ENCODE measurements around the gene PPIF.

PPIF gene

GRCh38 chr10:79301754-79302530, 45.3 kb upstream of the PPIF start:
- no peak for TF ChIP-seq SIN3A (IDR thresholded peaks at IDR 0.05; ENCODE audit: borderline replicate concordance, insufficient read depth, low read length)
- no peak for TF ChIP-seq POLR2AphosphoS5 (IDR thresholded peaks at IDR 0.05; ENCODE audit: low read depth, low read length)
- no peak for TF ChIP-seq FOXP2 (optimal IDR thresholded peaks at IDR 0.05; ENCODE audit: borderline replicate concordance, extremely low read depth, extremely low read length, insufficient read depth)
- TF ChIP-seq, protein P1, sequence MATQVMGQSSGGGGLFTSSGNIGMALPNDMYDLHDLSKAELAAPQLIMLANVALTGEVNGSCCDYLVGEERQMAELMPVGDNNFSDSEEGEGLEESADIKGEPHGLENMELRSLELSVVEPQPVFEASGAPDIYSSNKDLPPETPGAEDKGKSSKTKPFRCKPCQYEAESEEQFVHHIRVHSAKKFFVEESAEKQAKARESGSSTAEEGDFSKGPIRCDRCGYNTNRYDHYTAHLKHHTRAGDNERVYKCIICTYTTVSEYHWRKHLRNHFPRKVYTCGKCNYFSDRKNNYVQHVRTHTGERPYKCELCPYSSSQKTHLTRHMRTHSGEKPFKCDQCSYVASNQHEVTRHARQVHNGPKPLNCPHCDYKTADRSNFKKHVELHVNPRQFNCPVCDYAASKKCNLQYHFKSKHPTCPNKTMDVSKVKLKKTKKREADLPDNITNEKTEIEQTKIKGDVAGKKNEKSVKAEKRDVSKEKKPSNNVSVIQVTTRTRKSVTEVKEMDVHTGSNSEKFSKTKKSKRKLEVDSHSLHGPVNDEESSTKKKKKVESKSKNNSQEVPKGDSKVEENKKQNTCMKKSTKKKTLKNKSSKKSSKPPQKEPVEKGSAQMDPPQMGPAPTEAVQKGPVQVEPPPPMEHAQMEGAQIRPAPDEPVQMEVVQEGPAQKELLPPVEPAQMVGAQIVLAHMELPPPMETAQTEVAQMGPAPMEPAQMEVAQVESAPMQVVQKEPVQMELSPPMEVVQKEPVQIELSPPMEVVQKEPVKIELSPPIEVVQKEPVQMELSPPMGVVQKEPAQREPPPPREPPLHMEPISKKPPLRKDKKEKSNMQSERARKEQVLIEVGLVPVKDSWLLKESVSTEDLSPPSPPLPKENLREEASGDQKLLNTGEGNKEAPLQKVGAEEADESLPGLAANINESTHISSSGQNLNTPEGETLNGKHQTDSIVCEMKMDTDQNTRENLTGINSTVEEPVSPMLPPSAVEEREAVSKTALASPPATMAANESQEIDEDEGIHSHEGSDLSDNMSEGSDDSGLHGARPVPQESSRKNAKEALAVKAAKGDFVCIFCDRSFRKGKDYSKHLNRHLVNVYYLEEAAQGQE (IDR thresholded peaks at IDR 0.05; ENCODE audit: insufficient read depth in 1 of 2, low read depth in 2 of 2, low read length in 2 of 2): no peak
- TF ChIP-seq TAF1 (IDR thresholded peaks at IDR 0.05; ENCODE audit: borderline replicate concordance, insufficient read depth, low read length): no peak

- no peak for TF ChIP-seq TAF1 (IDR thresholded peaks at IDR 0.05; ENCODE audit: borderline replicate concordance, insufficient read depth, low read length)
- TF ChIP-seq, protein P1 (IDR thresholded peaks at IDR 0.05; ENCODE audit: insufficient read depth in 1 of 2, low read depth in 2 of 2, low read length in 2 of 2): no peak
- no peak for TF ChIP-seq POLR2AphosphoS5 (IDR thresholded peaks at IDR 0.05; ENCODE audit: low read depth, low read length)
- TF ChIP-seq FOXP2 (optimal IDR thresholded peaks at IDR 0.05; ENCODE audit: borderline replicate concordance, extremely low read depth, extremely low read length, insufficient read depth): no peak
- no peak for TF ChIP-seq SIN3A (IDR thresholded peaks at IDR 0.05; ENCODE audit: borderline replicate concordance, insufficient read depth, low read length)
Observed at GRCh38 chr10:79303631-79304478, 43.4 kb upstream of the PPIF start.

GRCh38 chr10:79304479-79305087, 42.7 kb upstream of the PPIF start:
- no peak for TF ChIP-seq POLR2AphosphoS5 (IDR thresholded peaks at IDR 0.05; ENCODE audit: low read depth, low read length)

DNA sequence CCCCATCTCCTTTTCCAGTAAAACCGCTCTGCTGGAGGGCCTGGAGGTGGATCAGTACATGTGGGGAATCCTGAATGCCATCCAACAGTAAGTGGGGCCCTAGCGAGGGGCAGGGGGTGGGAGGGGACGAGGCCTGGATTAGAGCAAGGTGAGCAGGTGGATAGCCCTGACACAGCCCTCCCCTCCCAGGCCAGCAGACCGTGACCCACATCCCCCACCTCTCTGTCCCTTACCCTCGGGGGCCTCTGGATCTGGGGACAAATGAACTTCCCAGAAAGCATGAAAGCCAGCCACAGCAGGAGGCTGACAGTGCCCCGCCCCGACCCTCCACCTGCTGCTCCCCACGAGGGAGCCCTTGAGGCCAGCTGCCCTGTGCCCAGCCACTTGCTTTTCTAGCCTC, 41.8 kb upstream of the PPIF start:
- no peak for TF ChIP-seq SIN3A (IDR thresholded peaks at IDR 0.05; ENCODE audit: borderline replicate concordance, insufficient read depth, low read length)
- TF ChIP-seq TAF1 (IDR thresholded peaks at IDR 0.05; ENCODE audit: borderline replicate concordance, insufficient read depth, low read length): no peak
- TF ChIP-seq, protein P1 (IDR thresholded peaks at IDR 0.05; ENCODE audit: insufficient read depth in 1 of 2, low read depth in 2 of 2, low read length in 2 of 2): no peak
- no peak for TF ChIP-seq FOXP2 (optimal IDR thresholded peaks at IDR 0.05; ENCODE audit: borderline replicate concordance, extremely low read depth, extremely low read length, insufficient read depth)
- TF ChIP-seq POLR2AphosphoS5 (IDR thresholded peaks at IDR 0.05; ENCODE audit: low read depth, low read length): no peak

DNA sequence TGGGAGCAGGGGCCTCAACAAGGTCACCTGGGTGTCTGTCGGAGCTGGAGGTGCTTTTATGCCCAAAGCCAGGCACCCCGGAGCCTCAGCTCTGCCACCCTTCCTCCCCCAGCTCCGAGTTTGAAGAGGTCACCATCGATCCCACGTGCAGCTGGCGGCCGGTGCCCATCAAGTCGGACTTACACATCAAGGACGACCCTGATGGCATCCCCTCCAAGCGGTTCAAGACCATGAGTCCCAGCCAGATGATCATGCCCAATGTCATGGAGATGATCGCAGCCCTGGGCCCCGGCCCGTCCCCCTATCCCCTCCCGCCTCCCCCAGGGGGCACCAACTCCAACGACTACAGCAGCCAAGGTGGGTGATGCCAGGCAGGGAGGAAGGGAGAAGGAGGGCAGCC, 41.3 kb upstream of the PPIF start:
- TF ChIP-seq, protein P1 (IDR thresholded peaks at IDR 0.05; ENCODE audit: insufficient read depth in 1 of 2, low read depth in 2 of 2, low read length in 2 of 2): no peak
- TF ChIP-seq FOXP2 (optimal IDR thresholded peaks at IDR 0.05; ENCODE audit: borderline replicate concordance, extremely low read depth, extremely low read length, insufficient read depth) (no peak), POLR2AphosphoS5 (IDR thresholded peaks at IDR 0.05; ENCODE audit: low read depth, low read length) (no peak), SIN3A (IDR thresholded peaks at IDR 0.05; ENCODE audit: borderline replicate concordance, insufficient read depth, low read length) (no peak), TAF1 (IDR thresholded peaks at IDR 0.05; ENCODE audit: borderline replicate concordance, insufficient read depth, low read length) (no peak)
